ENCODE measurements around the gene DGKQ. TPM values are rescaled to one million over a fixed set of nuclear protein-coding genes. Genes with fewer than 3 reads are reported as not detected.
A peak's percentile ranks its signal among the peaks of the same experiment; 100 is the strongest.

Gene DGKQ
- total and polyA plus RNA-seq, 2 of the 13 experiments (the other 11 are each of a cell fraction or from before 2014, with no cell fraction given): 4.5 to 7.2 TPM

GRCh38 chr4:985123-985830 lies 11.9 kb upstream of the DGKQ start (continued):
- TF ChIP-seq, protein P1, sequence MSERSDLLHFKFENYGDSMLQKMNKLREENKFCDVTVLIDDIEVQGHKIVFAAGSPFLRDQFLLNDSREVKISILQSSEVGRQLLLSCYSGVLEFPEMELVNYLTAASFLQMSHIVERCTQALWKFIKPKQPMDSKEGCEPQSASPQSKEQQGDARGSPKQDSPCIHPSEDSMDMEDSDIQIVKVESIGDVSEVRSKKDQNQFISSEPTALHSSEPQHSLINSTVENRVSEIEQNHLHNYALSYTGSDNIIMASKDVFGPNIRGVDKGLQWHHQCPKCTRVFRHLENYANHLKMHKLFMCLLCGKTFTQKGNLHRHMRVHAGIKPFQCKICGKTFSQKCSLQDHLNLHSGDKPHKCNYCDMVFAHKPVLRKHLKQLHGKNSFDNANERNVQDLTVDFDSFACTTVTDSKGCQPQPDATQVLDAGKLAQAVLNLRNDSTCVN (CRISPR knock-in tag; IDR thresholded peaks at IDR 0.05; ENCODE audit: borderline replicate concordance): no peak
- no peak for TF ChIP-seq ZNF253 (CRISPR knock-in tag; IDR thresholded peaks at IDR 0.05; ENCODE audit: borderline replicate concordance)
- TF ChIP-seq ETV6 (CRISPR knock-in tag; conservative IDR thresholded peaks at IDR 0.05): no peak
- TF ChIP-seq ZNF749 (CRISPR knock-in tag; IDR thresholded peaks at IDR 0.05; ENCODE audit: borderline replicate concordance): no peak
- 0 out of 2 replicates have a peak, but pooled peaks have one; percentile 48 for TF ChIP-seq ZBTB7A (CRISPR knock-in tag; IDR thresholded peaks at IDR 0.05)
- TF ChIP-seq HMG20B (CRISPR knock-in tag; conservative IDR thresholded peaks at IDR 0.05): no peak
- TF ChIP-seq NFE2 (CRISPR knock-in tag; IDR thresholded peaks at IDR 0.05): no peak
- peak; percentile 81 for TF ChIP-seq SAP130 (CRISPR knock-in tag; IDR thresholded peaks at IDR 0.05; ENCODE audit: low read depth)
- TF ChIP-seq GABPB1 (CRISPR knock-in tag; IDR thresholded peaks at IDR 0.05): peak; percentile 49; the same call in 1 of the 2 replicates
- TF ChIP-seq, protein P2, sequence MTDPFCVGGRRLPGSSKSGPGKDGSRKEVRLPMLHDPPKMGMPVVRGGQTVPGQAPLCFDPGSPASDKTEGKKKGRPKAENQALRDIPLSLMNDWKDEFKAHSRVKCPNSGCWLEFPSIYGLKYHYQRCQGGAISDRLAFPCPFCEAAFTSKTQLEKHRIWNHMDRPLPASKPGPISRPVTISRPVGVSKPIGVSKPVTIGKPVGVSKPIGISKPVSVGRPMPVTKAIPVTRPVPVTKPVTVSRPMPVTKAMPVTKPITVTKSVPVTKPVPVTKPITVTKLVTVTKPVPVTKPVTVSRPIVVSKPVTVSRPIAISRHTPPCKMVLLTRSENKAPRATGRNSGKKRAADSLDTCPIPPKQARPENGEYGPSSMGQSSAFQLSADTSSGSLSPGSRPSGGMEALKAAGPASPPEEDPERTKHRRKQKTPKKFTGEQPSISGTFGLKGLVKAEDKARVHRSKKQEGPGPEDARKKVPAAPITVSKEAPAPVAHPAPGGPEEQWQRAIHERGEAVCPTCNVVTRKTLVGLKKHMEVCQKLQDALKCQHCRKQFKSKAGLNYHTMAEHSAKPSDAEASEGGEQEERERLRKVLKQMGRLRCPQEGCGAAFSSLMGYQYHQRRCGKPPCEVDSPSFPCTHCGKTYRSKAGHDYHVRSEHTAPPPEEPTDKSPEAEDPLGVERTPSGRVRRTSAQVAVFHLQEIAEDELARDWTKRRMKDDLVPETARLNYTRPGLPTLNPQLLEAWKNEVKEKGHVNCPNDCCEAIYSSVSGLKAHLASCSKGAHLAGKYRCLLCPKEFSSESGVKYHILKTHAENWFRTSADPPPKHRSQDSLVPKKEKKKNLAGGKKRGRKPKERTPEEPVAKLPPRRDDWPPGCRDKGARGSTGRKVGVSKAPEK (CRISPR knock-in tag; IDR thresholded peaks at IDR 0.05; ENCODE audit: borderline replicate concordance): 0 out of 2 replicates have a peak, but pooled peaks have one; percentile 31
- no peak for TF ChIP-seq ZSCAN21 (CRISPR knock-in tag; IDR thresholded peaks at IDR 0.05; ENCODE audit: borderline replicate concordance)
- TF ChIP-seq ZBTB34 (CRISPR knock-in tag; IDR thresholded peaks at IDR 0.05): no peak
- no peak for TF ChIP-seq ETS1 (CRISPR knock-in tag; IDR thresholded peaks at IDR 0.05)
- no peak for TF ChIP-seq ELF4 (CRISPR knock-in tag; IDR thresholded peaks at IDR 0.05; ENCODE audit: borderline replicate concordance)
- TF ChIP-seq ZNF567 (CRISPR knock-in tag; IDR thresholded peaks at IDR 0.05; ENCODE audit: borderline replicate concordance): no peak
- no peak for TF ChIP-seq MBD4 (IDR thresholded peaks at IDR 0.05; ENCODE audit: borderline replicate concordance, low read length)
- TF ChIP-seq ZNF570 (CRISPR knock-in tag; IDR thresholded peaks at IDR 0.05; ENCODE audit: borderline replicate concordance): no peak
- no peak for TF ChIP-seq BATF2 (CRISPR knock-in tag; IDR thresholded peaks at IDR 0.05)
- TF ChIP-seq PATZ1 (CRISPR knock-in tag; IDR thresholded peaks at IDR 0.05): peak; percentile 65
